ENCODE results near the gene SHISAL2A. TPM values are rescaled to one million over a fixed set of nuclear protein-coding genes. Genes with fewer than 3 reads are reported as not detected.

Gene SHISAL2A
- total RNA-seq, 1 donor from 2014 or later, result not detected

- no peak for FAIRE-seq
- Histone ChIP-seq H3K36me3 (ENCODE audit: control insufficient read depth, insufficient read depth, low read length) (no peaks in the 10 kb centered on the region), H3K4me3 (ENCODE audit: low read depth, low read length) (peak overlapping the region; percentile 66), H3K27me3 (ENCODE audit: control insufficient read depth, insufficient read depth, low read length) (no peaks in the 10 kb centered on the region)
- no peak for TF ChIP-seq CTCF (IDR thresholded peaks at IDR 0.05; ENCODE audit: insufficient read depth, low read length, severe bottlenecking)
- peak; percentile 85 for DNase-seq (ENCODE audit: low read depth)
Measured at GRCh38 chr1:52702886-52703787, 70.2 kb downstream of the SHISAL2A start.

GRCh38 chr1:52706136-52706670 lies 73.2 kb downstream of the SHISAL2A start:
- TF ChIP-seq CTCF (IDR thresholded peaks at IDR 0.05; ENCODE audit: insufficient read depth, low read length, severe bottlenecking), result no peak
- H3K27me3 ChIP-seq (ENCODE audit: control insufficient read depth, insufficient read depth, low read length), result no peaks in the 10 kb centered on the region
- DNase-seq (ENCODE audit: low read depth), result no peak
- no peak for FAIRE-seq
- H3K36me3 ChIP-seq (ENCODE audit: control insufficient read depth, insufficient read depth, low read length), result no peaks in the 10 kb centered on the region
- no peak overlapping the region for H3K4me3 ChIP-seq (ENCODE audit: low read depth, low read length)

Other genes starting within 250 kb of the SHISAL2A start
- gene ORC1, start 228.7 kb upstream of the SHISAL2A start, total RNA-seq, result 0.26 TPM in 2 replicates
- gene PRPF38A, start 228.6 kb upstream of the SHISAL2A start, total RNA-seq, result 6.6 and 8.7 TPM in 2 replicates
- 17.6 and 18.6 TPM in 2 replicates for gene TUT4, start 80.1 kb upstream of the SHISAL2A start, total RNA-seq
- gene GPX7, start 30.8 kb upstream of the SHISAL2A start, total RNA-seq, result 1.1 and 1.7 TPM in 2 replicates
- 8.4 and 15.5 TPM in 2 replicates for gene COA7, start 65.2 kb downstream of the SHISAL2A start, total RNA-seq
- gene ZYG11B, start 93.3 kb downstream of the SHISAL2A start, total RNA-seq, result 18.2 and 19.5 TPM in 2 replicates
- gene ZYG11A, start 209.6 kb downstream of the SHISAL2A start, total RNA-seq, result under 0.01 and 0.13 TPM in 2 replicates

All from bronchial epithelial cell (primary cell).